Mucosa of stomach (tissue), 1 donor: ENCODE measurements around the gene ALG12.
"Not testable (repeated sequence)": the region's sequence is repeated elsewhere in the genome, so short reads cannot be mapped to it uniquely, and the experiment has no call there.

Experiments
- H3K27me3 ChIP-seq: one replicate; pipeline ENCODE4 v1.7.0; 2013; ENCODE audit warnings: mild to moderate bottlenecking, low read length; ENCODE audit not compliant: control insufficient read depth, insufficient read depth
- H3K36me3 ChIP-seq: one replicate; pipeline ENCODE4 v1.7.0; 2013; ENCODE audit warnings: low read length; ENCODE audit not compliant: control insufficient read depth, insufficient read depth
- H3K4me1 ChIP-seq: one replicate; pipeline ENCODE4 v1.7.0; 2013; ENCODE audit warnings: mild to moderate bottlenecking, low read length; ENCODE audit not compliant: control insufficient read depth, insufficient read depth
- H3K4me3 ChIP-seq: one replicate; pipeline ENCODE4 v1.7.0; 2013; ENCODE audit warnings: low read length
- H3K9ac ChIP-seq: one replicate; pipeline ENCODE4 v1.7.0; 2013; ENCODE audit warnings: mild to moderate bottlenecking, low read length, moderate library complexity
- H3K9me3 ChIP-seq: one replicate; pipeline ENCODE4 v1.7.0; 2013; ENCODE audit warnings: mild to moderate bottlenecking, low read length, moderate library complexity; ENCODE audit not compliant: control insufficient read depth
- donor health status: Pancreatic carcinoma.

The ALG12 gene

DNA sequence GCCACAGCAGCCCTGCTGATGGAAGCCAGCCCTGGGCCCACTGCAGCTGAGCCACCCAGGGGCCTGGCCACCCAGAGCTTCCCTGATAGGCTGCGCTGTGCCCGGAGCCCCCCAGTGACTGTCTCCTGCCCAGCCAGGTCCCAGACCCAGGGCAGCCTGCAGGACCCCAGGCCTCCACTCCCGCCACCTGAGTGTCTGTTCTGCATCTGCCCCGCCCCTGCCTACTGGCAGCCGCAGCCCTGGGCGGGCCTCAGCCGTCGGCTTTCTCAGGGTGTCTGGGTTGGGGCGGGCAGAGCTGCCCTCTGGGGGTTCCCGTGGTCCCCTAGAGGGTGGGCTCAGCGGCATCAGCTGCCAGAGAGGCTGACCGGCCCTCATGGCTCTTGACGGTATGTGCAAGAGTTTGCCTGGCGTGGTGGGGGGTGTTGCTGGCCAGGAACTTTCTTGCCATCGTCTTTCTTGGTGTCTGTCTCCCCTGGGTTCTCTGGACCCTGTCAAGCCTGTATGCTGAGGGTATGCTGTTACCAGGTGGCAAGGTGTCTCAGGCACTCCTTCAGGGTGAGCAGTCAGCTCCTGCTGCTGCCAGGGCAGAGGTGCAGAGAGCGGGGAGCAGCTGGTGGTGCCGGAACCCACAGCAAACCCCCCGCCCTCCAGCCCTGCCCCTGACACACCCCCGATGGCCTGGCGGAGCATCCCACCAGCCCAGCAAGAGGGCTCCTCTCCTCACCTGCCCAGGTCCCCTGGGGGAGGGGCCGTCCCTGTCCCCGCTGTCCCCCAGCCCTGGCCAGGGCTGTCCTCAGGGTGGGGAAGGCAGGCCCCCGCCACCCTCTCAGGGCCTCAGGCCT, 30.1 kb upstream of the ALG12 start:
- Histone ChIP-seq H3K4me3 (peak overlapping the region; percentile 42), H3K4me1 (peaks cover 67% of the 10 kb centered on the region), H3K36me3 (no peaks in the 10 kb centered on the region), H3K9ac (peak overlapping the region; percentile 90), H3K27me3 (no peaks in the 10 kb centered on the region), H3K9me3 (no peaks in the 10 kb centered on the region)

DNA sequence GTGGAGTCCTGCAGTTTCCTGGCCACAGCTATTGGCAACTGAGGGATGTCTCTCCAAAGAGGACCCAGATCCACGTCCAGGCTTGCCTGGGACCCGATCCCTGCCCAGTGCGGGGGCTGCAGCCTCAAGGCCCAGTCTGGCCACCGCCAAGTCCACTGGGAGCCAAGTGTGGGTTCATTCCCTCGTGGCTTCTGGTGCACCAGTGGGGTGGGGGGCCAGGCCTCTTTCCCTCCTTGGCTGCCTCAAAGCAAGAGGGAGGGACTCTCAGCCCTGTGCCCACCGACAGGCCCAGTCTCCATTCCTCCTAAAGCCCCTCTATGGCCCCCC, 29.0 kb upstream of the ALG12 start:
- peak overlapping the region; percentile 42 for H3K4me3 ChIP-seq
- no peaks in the 10 kb centered on the region for H3K27me3 ChIP-seq

DNA sequence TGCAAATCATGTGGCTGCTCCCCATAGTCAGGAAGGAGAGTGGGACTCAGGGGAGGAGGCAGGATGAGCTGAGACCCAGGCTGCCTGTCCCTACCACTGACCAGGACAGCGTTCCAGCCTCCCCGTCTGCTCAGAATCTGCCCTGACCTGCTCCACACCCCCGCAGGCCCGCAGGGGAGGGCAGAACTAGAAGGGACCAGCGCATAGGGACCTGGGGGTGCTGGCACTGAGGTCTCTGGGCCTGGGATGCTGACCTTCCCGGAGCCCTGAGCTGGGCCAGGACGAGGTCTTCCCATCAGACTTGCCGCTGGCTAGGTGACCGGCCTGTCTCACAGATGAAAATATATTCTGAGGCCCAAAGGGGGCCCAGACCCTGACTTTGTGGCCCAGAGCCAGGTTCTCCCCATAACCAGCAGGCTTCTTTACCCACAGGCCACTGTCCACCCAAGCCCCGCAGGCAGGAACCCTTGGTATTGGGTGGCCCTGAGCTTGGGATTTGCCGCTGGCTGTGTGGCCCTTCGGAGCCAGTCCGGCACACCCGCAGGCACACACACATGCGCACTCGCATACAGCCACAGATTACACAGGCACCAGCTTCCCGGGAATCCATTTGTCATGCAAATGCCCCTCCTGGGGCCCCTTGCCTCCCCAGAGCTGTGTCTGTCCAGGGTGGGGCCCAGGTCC, 28.5 kb upstream of the ALG12 start:
- Histone ChIP-seq H3K27me3 (no peaks in the 10 kb centered on the region), H3K9me3 (no peaks in the 10 kb centered on the region), H3K9ac (peak overlapping the region; percentile 90), H3K4me1 (peaks cover 63% of the 10 kb centered on the region), H3K36me3 (no peaks in the 10 kb centered on the region), H3K4me3 (peak overlapping the region; percentile 42)

More for the DNA sequence above, 29.0 kb upstream of the ALG12 start:
- H3K36me3 ChIP-seq, result no peaks in the 10 kb centered on the region
- no peaks in the 10 kb centered on the region for H3K9me3 ChIP-seq
- peaks cover 67% of the 10 kb centered on the region for H3K4me1 ChIP-seq
- H3K9ac ChIP-seq, result peak overlapping the region; percentile 90

DNA sequence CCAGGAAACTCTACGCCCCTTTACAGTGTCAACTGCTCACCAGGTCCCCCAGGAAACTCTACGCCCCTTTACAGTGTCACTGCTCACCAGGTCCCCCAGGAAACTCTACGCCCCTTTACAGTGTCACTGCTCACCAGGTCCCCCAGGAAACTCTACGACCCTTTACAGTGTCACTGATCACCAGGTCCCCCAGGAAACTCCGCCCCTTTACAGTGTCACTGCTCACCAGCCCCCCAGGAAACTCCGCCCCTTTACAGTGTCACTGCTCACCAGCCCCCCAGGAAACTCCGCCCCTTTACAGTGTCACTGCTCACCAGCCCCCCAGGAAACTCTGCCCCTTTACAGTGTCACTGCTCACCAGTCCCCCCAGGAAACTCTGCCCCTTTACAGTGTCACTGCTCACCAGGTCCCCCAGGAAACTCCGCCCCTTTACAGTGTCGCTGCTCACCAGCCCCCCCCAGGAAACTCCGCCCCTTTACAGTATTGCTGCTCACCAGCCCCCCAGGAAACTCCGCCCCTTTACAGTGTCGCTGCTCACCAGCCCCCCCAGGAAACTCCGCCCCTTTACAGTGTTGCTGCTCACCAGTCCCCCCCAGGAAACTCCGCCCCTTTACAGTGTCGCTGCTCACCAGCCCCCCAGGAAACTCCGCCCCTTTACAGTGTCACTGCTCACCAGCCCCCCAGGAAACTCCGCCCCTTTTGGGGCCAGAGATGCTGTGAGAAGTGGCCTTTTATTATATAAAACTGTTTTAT, 27.0 kb upstream of the ALG12 start:
- not testable (repeated sequence) for H3K27me3 ChIP-seq, H3K4me3 ChIP-seq, H3K9me3 ChIP-seq, H3K9ac ChIP-seq, H3K36me3 ChIP-seq
- peaks cover 51% of the 10 kb centered on the region for H3K4me1 ChIP-seq

DNA sequence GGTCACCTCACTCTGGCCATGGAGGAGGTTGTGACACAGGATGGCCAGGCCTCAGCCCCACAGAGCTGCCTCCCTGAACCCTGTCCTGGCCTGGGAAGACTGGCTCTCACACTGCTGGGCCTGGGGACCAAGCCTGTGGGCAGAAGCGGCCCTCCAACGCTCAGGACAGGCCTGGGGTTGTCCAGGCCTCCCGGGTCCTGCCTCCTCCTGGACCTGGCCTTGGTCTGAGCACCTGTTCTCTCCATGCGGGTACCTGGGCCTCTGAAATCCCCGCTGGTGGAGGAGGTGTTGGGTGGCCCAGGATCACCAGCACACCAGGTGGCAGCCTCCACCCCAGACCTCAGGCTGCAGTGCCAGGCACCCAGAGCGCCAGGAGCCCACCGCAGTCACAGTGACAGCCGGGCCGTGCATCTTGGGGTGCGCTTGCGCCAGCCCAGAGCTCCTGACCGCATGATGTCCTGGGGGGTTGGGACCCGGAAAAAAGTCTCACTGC, 26.2 kb upstream of the ALG12 start:
- no peak overlapping the region for H3K4me3 ChIP-seq
- H3K36me3 ChIP-seq, result no peaks in the 10 kb centered on the region
- H3K27me3 ChIP-seq, result no peaks in the 10 kb centered on the region
- no peak overlapping the region for H3K9ac ChIP-seq
- H3K4me1 ChIP-seq, result peaks cover 44% of the 10 kb centered on the region
- no peaks in the 10 kb centered on the region for H3K9me3 ChIP-seq

DNA sequence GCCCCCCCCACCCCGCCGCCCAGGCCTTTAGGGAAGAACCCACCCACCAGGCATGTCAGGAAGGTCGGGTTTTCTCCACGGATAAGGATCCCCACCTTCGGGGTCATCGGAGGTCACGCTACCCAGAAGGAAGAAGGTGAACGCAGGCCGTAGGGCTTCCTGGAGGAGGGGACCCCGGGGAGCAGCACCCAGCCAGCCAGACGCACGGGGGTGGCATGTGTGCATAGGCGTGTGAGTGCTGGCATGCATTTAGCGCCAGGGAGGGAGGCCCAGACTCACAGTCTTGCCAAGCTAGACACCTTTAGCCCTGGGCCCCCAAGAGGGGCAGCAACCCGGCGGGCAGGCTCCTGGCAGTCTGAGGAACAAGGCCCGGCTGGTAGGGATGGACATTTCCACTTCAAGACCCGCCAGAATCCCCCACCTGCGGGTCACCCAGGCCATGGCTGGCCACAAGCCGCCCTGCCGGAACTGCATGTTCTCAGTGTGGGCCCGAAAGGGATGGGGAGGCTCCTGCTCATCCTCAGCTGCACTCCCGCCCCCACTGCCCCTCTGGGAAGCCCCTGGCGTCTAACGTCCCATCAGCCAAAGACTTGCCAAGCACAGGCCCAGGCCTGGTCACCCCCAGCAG, 25.6 kb upstream of the ALG12 start:
- no peak overlapping the region for H3K4me3 ChIP-seq
- peaks cover 42% of the 10 kb centered on the region for H3K4me1 ChIP-seq

DNA sequence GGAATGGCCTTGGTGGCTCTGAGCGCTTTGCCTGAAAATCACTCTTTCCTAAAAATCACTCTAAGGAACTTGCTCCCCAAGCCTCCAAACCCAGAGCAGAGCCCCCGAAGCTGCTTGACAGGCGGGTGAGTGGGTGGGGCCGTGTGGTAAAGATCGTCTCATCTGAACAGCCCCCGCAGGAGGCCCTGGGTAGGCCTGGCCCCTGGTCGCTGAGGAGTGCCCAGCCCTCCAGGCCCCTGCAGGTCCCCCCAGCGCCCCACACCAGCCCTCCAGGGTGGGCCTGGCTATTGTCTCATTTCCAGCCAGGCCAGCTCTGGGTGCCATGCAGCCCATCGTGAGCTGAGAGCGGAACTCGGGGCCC, 25.1 kb upstream of the ALG12 start:
- no peak overlapping the region for H3K4me3 ChIP-seq
- H3K4me1 ChIP-seq, result peaks cover 44% of the 10 kb centered on the region
- H3K9ac ChIP-seq, result no peak overlapping the region
- H3K27me3 ChIP-seq, result no peaks in the 10 kb centered on the region
- no peaks in the 10 kb centered on the region for H3K9me3 ChIP-seq
- no peaks in the 10 kb centered on the region for H3K36me3 ChIP-seq

More for the DNA sequence above, 25.6 kb upstream of the ALG12 start:
- Histone ChIP-seq H3K27me3 (no peaks in the 10 kb centered on the region), H3K36me3 (no peaks in the 10 kb centered on the region), H3K9me3 (no peaks in the 10 kb centered on the region), H3K9ac (no peak overlapping the region)

DNA sequence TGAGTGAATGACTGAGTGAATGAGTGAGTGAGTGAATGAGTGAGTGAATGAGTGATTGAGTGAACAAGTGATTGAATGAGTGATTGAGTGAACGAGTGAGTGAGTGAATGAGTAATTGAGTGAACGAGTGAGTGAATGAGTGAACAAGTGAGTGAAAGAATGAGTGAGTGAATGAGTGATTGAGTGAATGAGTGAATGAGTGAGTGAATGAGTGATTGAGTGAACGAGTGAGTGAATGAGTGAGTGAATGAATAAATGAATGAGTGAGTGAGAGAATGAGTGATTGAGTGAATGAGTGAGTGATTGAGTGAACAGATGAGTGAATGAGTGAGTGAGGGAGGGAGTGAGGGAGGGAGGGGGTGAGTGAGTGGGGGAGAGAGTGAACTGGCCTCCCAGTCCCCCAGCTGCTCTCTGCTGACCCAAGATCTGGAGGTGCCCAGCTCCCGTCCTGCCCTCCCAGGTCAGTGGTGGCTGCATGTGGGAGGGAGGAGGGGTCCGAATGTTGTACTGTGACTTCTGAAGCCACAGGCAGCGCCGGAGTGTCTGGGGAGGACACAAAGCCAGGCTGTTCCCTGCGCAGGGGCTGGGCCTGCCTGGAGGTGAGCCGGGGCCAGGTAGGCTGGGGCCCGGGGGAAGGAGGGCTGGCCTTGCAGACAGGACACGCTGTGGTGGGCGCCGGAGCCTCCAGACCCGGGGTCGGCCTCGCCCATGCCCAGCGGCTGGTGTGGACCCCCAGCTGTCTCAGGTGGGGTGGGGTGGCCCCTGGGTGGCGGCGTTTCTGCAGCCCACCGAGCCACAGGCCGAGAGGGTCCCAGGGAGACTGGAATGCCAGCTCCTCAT, 24.5 kb upstream of the ALG12 start:
- no peaks in the 10 kb centered on the region for H3K36me3 ChIP-seq
- peaks cover 48% of the 10 kb centered on the region for H3K4me1 ChIP-seq
- H3K4me3 ChIP-seq, result no peak overlapping the region
- H3K9ac ChIP-seq, result no peak overlapping the region
- no peaks in the 10 kb centered on the region for H3K27me3 ChIP-seq
- no peaks in the 10 kb centered on the region for H3K9me3 ChIP-seq

DNA sequence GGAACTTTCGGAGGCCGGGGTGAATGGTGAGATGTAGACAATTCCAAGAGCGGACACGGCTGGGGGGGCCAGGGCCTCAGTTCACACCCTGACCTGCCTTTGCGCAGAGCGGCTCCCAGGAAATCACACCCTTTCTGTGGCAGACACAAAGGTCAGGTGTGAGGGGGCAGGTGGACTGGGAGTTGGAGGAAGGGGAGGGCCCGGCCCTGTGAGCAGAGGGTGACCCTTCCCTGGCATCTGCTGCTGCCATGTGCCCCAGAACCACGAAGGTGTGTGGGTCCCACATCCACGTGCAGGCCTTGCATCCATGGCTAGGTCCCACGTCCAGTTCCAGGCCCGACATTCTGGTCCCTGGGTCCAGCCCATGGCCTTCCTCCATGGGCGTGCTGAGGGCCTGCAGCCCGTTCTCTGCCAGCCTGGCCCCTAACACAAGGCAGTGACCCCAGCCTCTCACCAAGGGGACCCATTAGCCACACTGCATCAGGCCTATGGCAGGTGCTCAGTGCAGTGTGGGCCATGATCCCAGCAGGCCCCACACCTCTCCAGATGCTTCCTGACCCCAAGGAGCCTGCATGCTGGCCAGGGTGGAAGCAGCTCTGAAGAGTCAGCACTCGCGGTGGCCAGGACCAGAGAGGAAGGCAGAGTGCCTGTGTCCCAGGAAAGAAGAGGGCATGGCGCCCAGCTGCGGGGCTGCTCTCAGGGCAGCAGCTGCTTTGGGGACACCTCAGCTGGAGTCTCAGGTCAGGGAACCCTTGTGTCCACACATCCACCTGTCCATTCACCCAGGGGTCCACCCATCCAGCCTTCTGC, 23.5 kb upstream of the ALG12 start:
- H3K9me3 ChIP-seq, result no peaks in the 10 kb centered on the region
- peaks cover 49% of the 10 kb centered on the region for H3K4me1 ChIP-seq
- no peak overlapping the region for H3K9ac ChIP-seq
- no peak overlapping the region for H3K4me3 ChIP-seq
- no peaks in the 10 kb centered on the region for H3K36me3 ChIP-seq
- no peaks in the 10 kb centered on the region for H3K27me3 ChIP-seq

DNA sequence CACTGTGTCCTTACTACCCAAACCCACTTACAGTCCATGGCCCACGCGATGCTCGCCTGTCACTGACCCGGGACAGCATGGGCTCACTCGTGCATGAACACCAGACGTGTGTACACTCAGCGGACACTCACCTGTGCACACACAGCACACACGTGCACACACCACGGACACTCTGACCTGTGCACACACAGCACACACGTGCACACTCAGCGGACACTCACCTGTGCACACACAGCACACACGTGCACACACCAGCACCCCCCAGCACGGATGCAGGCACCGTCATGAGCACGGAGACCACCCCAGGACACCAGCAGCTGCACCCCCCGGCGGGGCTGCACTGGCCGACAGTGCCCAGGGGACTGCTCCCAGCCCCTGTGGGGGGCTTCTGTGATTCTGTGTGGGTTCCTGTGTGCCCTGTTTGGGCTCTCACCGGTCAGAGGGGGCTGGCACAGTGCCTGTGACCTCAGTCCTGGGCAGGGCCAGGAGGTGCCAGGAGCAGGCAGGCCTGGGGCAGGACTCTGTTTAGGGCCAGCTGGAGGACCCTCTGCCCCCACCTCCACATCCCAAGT, 20.4 kb upstream of the ALG12 start:
- H3K4me1 ChIP-seq, result peaks cover 50% of the 10 kb centered on the region

More for the DNA sequence above, 20.4 kb upstream of the ALG12 start:
- Histone ChIP-seq H3K9ac (no peak overlapping the region), H3K9me3 (no peaks in the 10 kb centered on the region), H3K36me3 (no peaks in the 10 kb centered on the region), H3K27me3 (no peaks in the 10 kb centered on the region), H3K4me3 (no peak overlapping the region)
